ENCODE measurements around the gene UCKL1.
"Not testable (repeated sequence)": the region's sequence is repeated elsewhere in the genome, so short reads cannot be mapped to it uniquely, and the experiment has no call there.

The UCKL1 gene

GRCh38 chr20:63955827-63956663 lies at the start of gene UCKL1:
Gene UCKL1 (minus strand): TSS chr20:63956416. CDS start chr20:63956372, 44 bp downstream.
- DNase-seq (ENCODE audit: low read depth, low spot score), result peak; percentile 79

GRCh38 chr20:64005394-64005793 lies 49.2 kb upstream of the UCKL1 start:
- no peak for DNase-seq (ENCODE audit: low read depth, low spot score)

GRCh38 chr20:64003960-64004725 lies 47.9 kb upstream of the UCKL1 start:
- no peak for DNase-seq (ENCODE audit: low read depth, low spot score)

DNA sequence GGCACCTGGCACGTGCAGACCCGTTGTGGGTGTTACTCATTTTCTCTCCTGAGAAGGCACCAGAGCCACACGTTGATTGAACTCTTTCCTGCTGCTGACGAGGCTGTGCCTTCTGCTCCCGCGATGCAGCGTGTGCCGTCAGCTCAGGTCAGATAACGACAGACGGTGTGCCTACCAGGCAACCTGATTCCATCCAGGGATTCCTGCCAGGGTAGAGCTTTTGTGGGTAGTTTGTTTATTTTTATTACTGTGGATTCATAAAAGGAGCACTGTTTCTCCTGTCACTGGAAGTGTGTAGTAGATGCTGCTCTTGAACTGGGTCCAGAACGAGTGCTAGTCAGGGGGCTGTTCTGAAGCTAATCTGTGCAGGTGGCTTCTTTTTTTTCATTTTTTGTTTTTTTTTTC lies 45.4 kb upstream of the UCKL1 start:
- DNase-seq (ENCODE audit: low read depth, low spot score), result no peak

- no peak for DNase-seq (ENCODE audit: low read depth, low spot score)
These were observed 44.7 kb upstream of the UCKL1 start for GRCh38 chr20:64000906-64001305.

- no peak for DNase-seq (ENCODE audit: low read depth, low spot score)
These were observed 26.7 kb upstream of the UCKL1 start for GRCh38 chr20:63982937-63983336.

GRCh38 chr20:63980806-63981728 lies 24.9 kb upstream of the UCKL1 start, which contains the start of gene PRPF6:
Gene PRPF6 (plus strand): TSS chr20:63981132. CDS start chr20:63981246, 114 bp downstream.
- peak; percentile 76 for DNase-seq (ENCODE audit: low read depth, low spot score)

GRCh38 chr20:63980317-63980805 lies 24.1 kb upstream of the UCKL1 start:
- DNase-seq (ENCODE audit: low read depth, low spot score), result no peak

GRCh38 chr20:63979557-63980316 lies 23.5 kb upstream of the UCKL1 start, which contains the start of gene SAMD10:
Gene SAMD10 (minus strand): TSS chr20:63979642. CDS start chr20:63979467, 175 bp downstream.
- DNase-seq (ENCODE audit: low read depth, low spot score), result no peak

DNA sequence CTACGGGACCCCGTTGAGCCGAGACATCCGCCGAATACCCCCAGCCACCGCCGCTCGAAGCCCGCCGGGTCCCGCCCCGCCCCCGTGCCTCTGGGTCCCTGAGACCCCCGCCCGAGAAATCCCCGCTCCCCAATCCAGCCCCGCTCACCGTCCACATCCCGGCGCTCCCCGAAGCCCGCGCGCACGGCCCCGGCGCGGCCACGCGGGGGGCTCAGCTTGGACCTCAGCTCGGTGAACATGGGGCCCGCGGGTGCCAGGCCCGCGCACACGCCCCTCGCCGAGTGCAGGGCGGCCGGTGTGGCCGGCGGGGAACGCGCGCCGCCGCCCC lies 23.0 kb upstream of the UCKL1 start:
- no peak for DNase-seq (ENCODE audit: low read depth, low spot score)

- no peak for DNase-seq (ENCODE audit: low read depth, low spot score)
These were observed 22.4 kb upstream of the UCKL1 start for GRCh38 chr20:63978319-63979228.

GRCh38 chr20:63977739-63978276 lies 21.6 kb upstream of the UCKL1 start:
- DNase-seq (ENCODE audit: low read depth, low spot score), result no peak

DNA sequence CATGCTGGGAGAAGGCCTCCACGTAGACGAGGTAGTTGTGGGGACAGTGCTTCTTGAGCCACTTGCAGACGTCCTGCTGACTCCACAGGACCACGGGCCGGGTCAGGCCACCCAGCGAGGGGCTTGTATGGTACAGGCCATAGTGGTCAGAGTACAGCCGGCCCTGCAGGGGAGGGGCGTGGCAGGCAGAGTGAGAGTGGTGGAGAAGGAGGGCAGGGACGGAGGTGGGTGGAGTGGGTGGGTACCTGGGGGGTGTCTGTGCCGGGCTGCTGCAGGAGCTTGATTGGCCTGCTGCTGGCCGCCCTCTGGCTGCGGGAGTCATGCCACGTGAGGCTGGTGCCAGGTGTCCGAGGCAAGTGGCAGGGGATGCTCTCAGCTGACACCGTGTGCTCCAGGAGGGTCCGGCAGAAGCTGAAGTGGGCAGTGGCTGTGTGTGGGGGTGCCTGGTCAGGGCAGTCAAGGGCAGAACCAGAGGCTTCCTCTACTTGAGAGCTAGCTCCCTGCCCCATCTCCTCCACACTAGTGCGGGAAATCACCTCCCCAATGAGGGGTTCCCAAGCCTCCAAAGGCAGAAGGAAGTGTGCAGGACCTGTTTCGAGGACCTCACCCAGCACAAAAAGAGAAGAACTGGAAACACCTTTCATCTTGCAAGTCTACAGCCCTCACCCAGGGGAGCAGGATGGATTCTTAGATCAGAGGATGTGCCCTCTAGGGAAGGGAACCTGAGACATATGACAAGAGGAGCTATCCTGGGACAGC lies 20.9 kb upstream of the UCKL1 start:
- DNase-seq (ENCODE audit: low read depth, low spot score), result no peak

DNA sequence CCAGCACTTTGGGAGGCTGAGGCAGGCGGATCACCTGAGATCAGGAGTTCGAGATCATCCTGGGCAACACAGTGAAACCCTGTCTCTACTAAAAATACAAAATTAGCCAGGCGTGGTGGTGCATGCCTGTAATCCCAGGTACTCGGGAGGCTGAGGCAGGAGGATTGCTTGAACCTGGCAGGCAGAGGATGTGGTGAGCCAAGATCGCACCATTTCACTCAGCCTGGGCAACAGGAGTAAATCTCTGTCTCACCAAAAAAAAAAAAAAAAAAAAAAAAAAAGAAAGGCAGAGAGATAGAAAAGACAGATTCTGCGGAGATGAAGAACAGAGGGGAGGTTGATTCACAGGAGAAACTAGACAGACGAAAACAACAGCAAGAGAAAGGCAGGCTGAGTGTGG lies 20.3 kb upstream of the UCKL1 start:
- DNase-seq (ENCODE audit: low read depth, low spot score), result not testable (repeated sequence)

DNA sequence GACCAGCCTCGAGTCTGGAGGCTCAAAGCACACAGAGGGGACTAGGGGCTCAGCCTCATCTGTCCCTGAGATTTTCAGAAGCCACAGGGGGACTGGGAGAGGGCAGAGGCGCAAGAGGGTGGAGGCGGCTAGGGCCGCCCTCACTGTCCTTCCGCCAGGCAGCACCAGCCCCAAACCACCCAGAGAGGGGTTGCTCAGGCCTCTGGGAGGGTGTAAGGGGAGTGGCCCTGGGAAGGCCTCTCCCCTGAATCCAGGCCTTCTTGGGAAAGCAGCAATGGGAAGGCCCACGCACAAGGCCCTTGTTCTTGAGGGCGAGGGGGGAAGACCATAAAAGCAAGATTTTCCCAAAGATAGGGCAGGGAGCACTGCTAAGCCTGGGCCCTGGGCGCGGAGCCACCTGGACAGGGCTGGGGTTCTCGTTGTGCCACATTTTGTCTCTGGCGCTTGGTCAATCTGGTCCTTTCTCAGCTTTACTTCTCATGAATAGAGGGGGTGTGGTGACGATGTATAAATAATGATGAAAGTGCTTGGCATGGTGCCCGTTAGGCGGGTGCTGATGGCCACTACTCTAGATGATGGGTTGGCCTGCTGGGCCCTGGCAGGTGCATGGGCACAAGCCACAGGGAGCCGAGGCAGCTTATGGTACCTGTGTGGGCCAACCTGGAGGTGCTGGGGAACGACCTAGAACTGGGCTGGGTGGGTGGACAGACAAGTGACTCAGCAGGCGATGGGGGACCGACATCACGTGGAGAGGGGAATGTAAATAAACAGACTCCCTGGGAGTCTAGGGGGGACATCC lies 18.4 kb upstream of the UCKL1 start:
- no peak for DNase-seq (ENCODE audit: low read depth, low spot score)

- DNase-seq (ENCODE audit: low read depth, low spot score), result peak; percentile 58
These were observed 17.6 kb upstream of the UCKL1 start for GRCh38 chr20:63973636-63974401.

DNA sequence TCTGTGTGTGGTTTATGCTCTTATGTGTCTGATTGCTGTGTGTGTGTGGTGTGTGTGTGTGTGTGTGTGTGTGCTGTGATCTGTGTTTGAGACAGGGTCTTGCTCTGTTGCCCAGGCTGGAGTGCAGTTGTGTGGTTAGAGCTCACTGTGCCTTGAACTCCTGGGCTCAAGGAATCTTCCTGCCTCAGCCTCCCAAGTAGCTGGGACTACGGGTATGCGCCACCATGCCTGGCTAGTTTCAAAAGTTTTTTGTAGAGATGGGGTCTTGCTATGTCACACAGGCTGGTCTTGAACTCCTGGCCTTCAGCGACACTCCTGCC lies 16.9 kb upstream of the UCKL1 start:
- no peak for DNase-seq (ENCODE audit: low read depth, low spot score)
